Fibroblast of lung (primary cell): ENCODE data around the gene ACER3. TPM values are rescaled to one million over a fixed set of nuclear protein-coding genes. Genes with fewer than 3 reads are reported as not detected.

ENCODE experiments used
- DNase-seq, 2 donors: peaks; one replicate each; pipeline versions ENCODE4 v3.0.0 to v3.0.0-alpha.2; 2010; ENCODE audit warnings: low read depth in 2 of 2
- H2AFZ ChIP-seq: 2 replicates; pipeline ENCODE4 v1.5.1; 2012; ENCODE audit warnings: low read length, control low read depth, inconsistent platforms
- H3K27ac ChIP-seq: 2 replicates; pipeline ENCODE4 v1.5.1; 2011; ENCODE audit warnings: low read length, control low read depth; ENCODE audit not compliant: insufficient read depth
- H3K27me3 ChIP-seq: 2 replicates; pipeline ENCODE4 v1.5.1; 2011; ENCODE audit warnings: mild to moderate bottlenecking, low read length; ENCODE audit not compliant: control insufficient read depth, insufficient read depth
- H3K36me3 ChIP-seq: 2 replicates; pipeline ENCODE4 v1.5.1; 2011; ENCODE audit warnings: low read length; ENCODE audit not compliant: control insufficient read depth, insufficient read depth
- H3K4me1 ChIP-seq: 2 replicates; pipeline ENCODE4 v1.5.1; 2011; ENCODE audit warnings: low read length; ENCODE audit not compliant: control insufficient read depth, insufficient read depth; ENCODE audit errors: extremely low read depth
- H3K4me2 ChIP-seq: 2 replicates; pipeline ENCODE4 v1.5.1; 2011; ENCODE audit warnings: low read length, control low read depth; ENCODE audit not compliant: insufficient read depth; ENCODE audit errors: extremely low read depth
- H3K4me3 ChIP-seq, 4 experiments: fragments of 200-600 bp in 1 of 4; sonication (generic) in 1 of 4; replicated peaks in 1 of 4; 2 replicates each; pipeline ENCODE4 v1.5.1; 2011 to 2016; ENCODE audit warnings: low read length in 4 of 4, low read depth in 3 of 4, mild to moderate bottlenecking in 3 of 4, control low read depth in 2 of 4, inconsistent platforms in 1 of 4, mixed read lengths in 1 of 4; ENCODE audit not compliant: insufficient read depth in 1 of 4; ENCODE audit errors: control extremely low read depth in 1 of 4
- H3K79me2 ChIP-seq: 2 replicates; pipeline ENCODE4 v1.5.1; 2012; ENCODE audit warnings: mild to moderate bottlenecking, low read length, inconsistent platforms; ENCODE audit not compliant: control insufficient read depth, insufficient read depth
- H3K9ac ChIP-seq: 2 replicates; pipeline ENCODE4 v1.5.1; 2011; ENCODE audit warnings: mild to moderate bottlenecking, low read length, control low read depth; ENCODE audit not compliant: insufficient read depth
- H3K9me3 ChIP-seq: 2 replicates; pipeline ENCODE4 v1.5.1; 2012; ENCODE audit warnings: low read depth, low read length; ENCODE audit not compliant: control insufficient read depth, insufficient read depth
- H4K20me1 ChIP-seq: 2 replicates; pipeline ENCODE4 v1.5.1; 2011; ENCODE audit warnings: low read length; ENCODE audit not compliant: control insufficient read depth, insufficient read depth; ENCODE audit errors: extremely low read depth
- CTCF ChIP-seq, 2 donors: IDR thresholded peaks in 1 of 2; conservative IDR thresholded peaks in 1 of 2; 1 replicate in 1 of 2; 2 replicates in 1 of 2; pipeline ENCODE4 v1.5.1; 2011 to 2012; ENCODE audit warnings: low read length in 2 of 2, control low read depth in 1 of 2, inconsistent platforms in 1 of 2, low read depth in 1 of 2, mild to moderate bottlenecking in 1 of 2
- EZH2 ChIP-seq: IDR thresholded peaks from 2 replicates; pipeline ENCODE4 v1.5.1; 2012; ENCODE audit warnings: low read length, control low read depth, mild to moderate bottlenecking; ENCODE audit errors: missing control alignments
- polyA plus RNA-seq, 2 donors: library from polyadenylated mRNA; depleted of rRNA in 1 of 2; stranded (reverse) in 1 of 2; unstranded in 1 of 2; fragments of >200 nt; gene quantifications; 2 replicates each; pipeline ENCODE4 v1.2.1, GENCODE V29; 2011 to 2012; ENCODE audit warnings: missing spikeins in 1 of 2
- total RNA-seq: library from RNA; depleted of rRNA; stranded (reverse); fragments of >200 nt; gene quantifications from 2 replicates; pipeline ENCODE4 v1.2.1, GENCODE V29; 2014

ACER3 gene
- total and polyA plus RNA-seq, 2 donors (not counting 1 experiment from before 2014, with no cell fraction given) = 6.1 to 22.3 TPM

GRCh38 chr11:76831686-76832310, 28.9 kb upstream of the ACER3 start:
- Histone ChIP-seq H4K20me1 (no peaks in the 10 kb centered on the region), H3K79me2 (no peaks in the 10 kb centered on the region), H3K4me1 (no peaks in the 10 kb centered on the region), H3K4me2 (no peak overlapping the region), H3K27ac (no peak overlapping the region), H2AFZ (no peak overlapping the region), H3K4me3 (no peak overlapping the region), H3K27me3 (peaks cover 7% of the 10 kb centered on the region), H3K9ac (no peak overlapping the region), H3K36me3 (no peaks in the 10 kb centered on the region), H3K9me3 (no peaks in the 10 kb centered on the region)
- no peak for TF ChIP-seq EZH2
- no peak for TF ChIP-seq CTCF (conservative IDR thresholded peaks at IDR 0.05 in 1 of 2, IDR thresholded peaks at IDR 0.05 in 1 of 2; ENCODE audit: low read depth in 1 of 2, low read length in 2 of 2)
- DNase-seq = no peak

- TF ChIP-seq CTCF (conservative IDR thresholded peaks at IDR 0.05 in 1 of 2, IDR thresholded peaks at IDR 0.05 in 1 of 2; ENCODE audit: low read depth in 1 of 2, low read length in 2 of 2) = no peak
- no peak for TF ChIP-seq EZH2
- Histone ChIP-seq H3K36me3 (no peaks in the 10 kb centered on the region), H3K79me2 (no peaks in the 10 kb centered on the region), H4K20me1 (no peaks in the 10 kb centered on the region), H3K4me3 (no peak overlapping the region), H3K27ac (no peak overlapping the region), H2AFZ (no peak overlapping the region), H3K9me3 (no peaks in the 10 kb centered on the region), H3K9ac (no peak overlapping the region), H3K27me3 (peaks cover 12% of the 10 kb centered on the region), H3K4me2 (no peak overlapping the region), H3K4me1 (no peaks in the 10 kb centered on the region)
- DNase-seq = no peak
These were observed 28.4 kb upstream of the ACER3 start for GRCh38 chr11:76832361-76832760.

GRCh38 chr11:76834151-76834550, 26.6 kb upstream of the ACER3 start:
- TF ChIP-seq CTCF (conservative IDR thresholded peaks at IDR 0.05 in 1 of 2, IDR thresholded peaks at IDR 0.05 in 1 of 2; ENCODE audit: low read depth in 1 of 2, low read length in 2 of 2) (no peak), EZH2 (no peak)
- peaks cover 27% of the 10 kb centered on the region for H3K27me3 ChIP-seq
- no peak overlapping the region for H3K9ac ChIP-seq

More at GRCh38 chr11:76834151-76834550, 26.6 kb upstream of the ACER3 start:
- Histone ChIP-seq H4K20me1 (no peaks in the 10 kb centered on the region), H3K36me3 (no peaks in the 10 kb centered on the region), H3K9me3 (no peaks in the 10 kb centered on the region), H2AFZ (no peak overlapping the region), H3K4me1 (no peaks in the 10 kb centered on the region), H3K27ac (no peak overlapping the region), H3K79me2 (no peaks in the 10 kb centered on the region), H3K4me2 (no peak overlapping the region), H3K4me3 (no peak overlapping the region)
- peak in 1 of 2 donors; percentile 43 for DNase-seq
